B cell (primary cell): ENCODE results near the gene SLC52A1. TPM values are rescaled to one million over a fixed set of nuclear protein-coding genes. Genes with fewer than 3 reads are reported as not detected.

Experiments used
- ATAC-seq: fragments of 200-7000 bp; cut with Tn5 transposase; one replicate; pipeline ENCODE4 v1.10.0; 2021; ENCODE audit warnings: low read depth, mild to moderate bottlenecking, moderate number of reproducible peaks, moderate library complexity
- CTCF ChIA-PET: fragments of 350-600 bp; sonication (Branson Sonifier 250); formaldehyde crosslinking; loops from one replicate; lab custom pipeline; 2021; ENCODE audit warnings: antibody characterized with exemption, inconsistent platforms; lab: Charles Lee
- POLR2A ChIA-PET: fragments of 350-600 bp; sonication (Branson Sonifier 250); formaldehyde crosslinking; loops from one replicate; lab custom pipeline; 2021; ENCODE audit warnings: antibody characterized with exemption; lab: Charles Lee
- DNase-seq: peaks from one replicate; pipeline ENCODE4 v3.0.0; 2013
- H2AFZ ChIP-seq: 2 replicates; pipeline ENCODE4 v1.6.1; 2012; ENCODE audit warnings: mild to moderate bottlenecking, low read depth, low read length; ENCODE audit not compliant: insufficient read depth, poor library complexity, severe bottlenecking
- H3K27ac ChIP-seq, 2 donors: 1 replicate in 1 of 2; 2 replicates in 1 of 2; pipeline ENCODE4 v1.5.1; 2012 to 2013; ENCODE audit warnings: low read length in 2 of 2, mild to moderate bottlenecking in 2 of 2, moderate library complexity in 1 of 2
- H3K27me3 ChIP-seq, 4 experiments: fragments of 200-600 bp in 1 of 4; sonication (generic) in 1 of 4; replicated peaks in 1 of 4; 1 replicate in 2 of 4; 2 replicates in 2 of 4; pipeline versions ENCODE4 v1.6.1 to v1.7.0; 2013 to 2016; ENCODE audit warnings: low read length in 3 of 4, mild to moderate bottlenecking in 2 of 4, mixed read lengths in 1 of 4, moderate library complexity in 1 of 4; ENCODE audit not compliant: insufficient read depth in 4 of 4, control insufficient read depth in 3 of 4; ENCODE audit errors: control extremely low read depth in 1 of 4
- H3K36me3 ChIP-seq, 2 experiments: replicated peaks in 1 of 2; 1 replicate in 1 of 2; 2 replicates in 1 of 2; pipeline versions ENCODE4 v1.6.1 to v1.7.1; 2013; ENCODE audit warnings: low read length in 1 of 2; ENCODE audit not compliant: insufficient read depth in 2 of 2, control insufficient read depth in 1 of 2; ENCODE audit errors: control extremely low read depth in 1 of 2, extremely low read depth in 1 of 2
- H3K4me1 ChIP-seq, 2 donors: fragments of 200-600 bp in 1 of 2; sonication (generic) in 1 of 2; 1 replicate in 1 of 2; 2 replicates in 1 of 2; pipeline versions ENCODE4 v1.5.1 to v1.6.1; 2013 to 2017; ENCODE audit warnings: low read length in 2 of 2; ENCODE audit not compliant: control insufficient read depth in 2 of 2, insufficient read depth in 2 of 2
- H3K4me2 ChIP-seq: replicated peaks from 2 replicates; pipeline ENCODE3; 2012; ENCODE audit warnings: mild to moderate bottlenecking, low read depth, low read length; ENCODE audit not compliant: poor library complexity, severe bottlenecking
- H3K4me3 ChIP-seq, 5 experiments: fragments of 200-600 bp in 1 of 5; sonication (generic) in 1 of 5; 1 replicate in 3 of 5; 2 replicates in 2 of 5; pipeline versions ENCODE4 v1.5.1 to v1.7.0; 2011 to 2016; ENCODE audit warnings: low read length in 4 of 5, mild to moderate bottlenecking in 4 of 5, low read depth in 2 of 5, control low read depth in 1 of 5, moderate library complexity in 1 of 5; ENCODE audit not compliant: insufficient read depth in 1 of 5; ENCODE audit errors: control extremely low read depth in 1 of 5, extremely low read depth in 1 of 5
- H3K79me2 ChIP-seq: fragments of 200-600 bp; sonication (generic); one replicate; pipeline ENCODE4 v1.6.0; 2016; ENCODE audit warnings: low read length; ENCODE audit not compliant: control insufficient read depth, insufficient read depth
- H3K9ac ChIP-seq: fragments of 200-600 bp; sonication (generic); 2 replicates; pipeline ENCODE4 v1.6.1; 2017; ENCODE audit warnings: mild to moderate bottlenecking, low read length, moderate library complexity
- H3K9me3 ChIP-seq, 3 donors: one replicate each; pipeline versions ENCODE4 v1.6.1 to v1.7.1; 2013; ENCODE audit warnings: low read length in 2 of 3; ENCODE audit not compliant: control insufficient read depth in 2 of 3, insufficient read depth in 1 of 3; ENCODE audit errors: control extremely low read depth in 1 of 3
- H4K20me1 ChIP-seq: 2 replicates; pipeline ENCODE4 v1.6.0; 2012; ENCODE audit warnings: mild to moderate bottlenecking, low read length; ENCODE audit not compliant: insufficient read depth, control insufficient read depth, poor library complexity, severe bottlenecking
- H3K27ac Mint-ChIP-seq: one replicate; pipeline ENCODE4 v1.8.0; 2021; ENCODE audit warnings: mixed read lengths
- H3K27me3 Mint-ChIP-seq: one replicate; pipeline ENCODE4 v1.8.0; 2021; ENCODE audit warnings: mixed read lengths
- H3K4me1 Mint-ChIP-seq: one replicate; pipeline ENCODE4 v1.8.0; 2021; ENCODE audit warnings: mixed read lengths
- H3K4me3 Mint-ChIP-seq: one replicate; pipeline ENCODE4 v1.8.0; 2021; ENCODE audit warnings: mixed read lengths
- H3K9me3 Mint-ChIP-seq: one replicate; pipeline ENCODE4 v1.8.0; 2022; ENCODE audit warnings: mixed read lengths; ENCODE audit not compliant: insufficient read depth
- CTCF ChIP-seq: fragments of 200-600 bp; IDR thresholded peaks from one replicate; pipeline ENCODE4 v1.8.0; 2022; ENCODE audit warnings: antibody characterized with exemption, mild to moderate bottlenecking
- EZH2 ChIP-seq: IDR thresholded peaks from 2 replicates; pipeline ENCODE4 v1.6.1; 2012; ENCODE audit warnings: borderline replicate concordance, low read depth, mild to moderate bottlenecking, moderate library complexity, low read length; ENCODE audit not compliant: insufficient read depth, poor library complexity, severe bottlenecking
- WGBS: methylation state at CpG from one replicate; pipeline ENCODE4 v1.1.5; 2013; ENCODE audit warnings: missing lambda C conversion rate; ENCODE audit not compliant: insufficient coverage; 5-methylcytosine and 5-hydroxymethylcytosine counted together
- intact Hi-C: fragments of 100-400 bp; cut with micrococcal nuclease; formaldehyde crosslinking; loops from one replicate; pipeline ENCODE4 v1.10.0; 2022
- polyA plus RNA-seq: library from polyadenylated mRNA; depleted of rRNA; stranded (reverse); fragments of >200 nt; gene quantifications from 2 replicates; pipeline ENCODE4 v1.2.3, GENCODE V29; 2012
- total RNA-seq, 2 donors: library from RNA; stranded (reverse); fragments of 120-200 nt in 1 of 2; gene quantifications; 1 replicate in 1 of 2; 2 replicates in 1 of 2; pipeline versions ENCODE4 v1.2.3 to v1.2.4, GENCODE V29; 2013 to 2022

Gene SLC52A1
- total and polyA plus RNA-seq, 2 donors (not counting 1 experiment from before 2014, with no cell fraction given): not detected

GRCh38 chr17:5014357-5014756 lies 20.9 kb downstream of the SLC52A1 start:
- Mint-ChIP-seq H3K27ac (no peak overlapping the region), H3K4me3 (no peak overlapping the region), H3K4me1 (peaks cover 11% of the 10 kb centered on the region), H3K9me3 (no peaks in the 10 kb centered on the region), H3K27me3 (no peaks in the 10 kb centered on the region)
- intact Hi-C loops: no loop called here
- TF ChIP-seq EZH2 (no peak), CTCF (no peak)
- no peaks in the 10 kb centered on the region for H3K79me2 ChIP-seq
- H3K27me3 ChIP-seq: peaks cover 0 to 42% (median 1%) of the 10 kb centered on the region in 4 experiments
- no peaks in the 10 kb centered on the region for H4K20me1 ChIP-seq
- ChIA-PET CTCF (no interaction called here), POLR2A (no interaction called here)
- DNase-seq: no peak
- H3K27ac ChIP-seq: no peak overlapping the region
- WGBS: 100% methylated on average over 4 of the region's 4 CpGs
- ATAC-seq: no peak
- peaks cover 0 to 13% (median 0%) of the 10 kb centered on the region in 3 donors for H3K9me3 ChIP-seq
- H2AFZ ChIP-seq: no peak overlapping the region
- H3K4me2 ChIP-seq: no peak overlapping the region
- H3K36me3 ChIP-seq: peaks cover 0 to 4% of the 10 kb centered on the region in 2 experiments
- H3K9ac ChIP-seq: no peak overlapping the region
- no peak overlapping the region for H3K4me3 ChIP-seq
- peaks cover 6 to 14% of the 10 kb centered on the region in 2 donors for H3K4me1 ChIP-seq

GRCh38 chr17:5011928-5012327 lies 23.3 kb downstream of the SLC52A1 start:
- Histone ChIP-seq H3K27me3 (peaks cover 0 to 57% (median 4%) of the 10 kb centered on the region in 4 experiments), H3K4me1 (peaks cover 6 to 8% of the 10 kb centered on the region in 2 donors), H3K4me3 (no peak overlapping the region), H3K4me2 (no peak overlapping the region), H3K9ac (no peak overlapping the region), H3K36me3 (peaks cover 0 to 19% of the 10 kb centered on the region in 2 experiments), H2AFZ (no peak overlapping the region), H3K9me3 (peaks cover 0 to 6% (median 0%) of the 10 kb centered on the region in 3 donors), H4K20me1 (no peaks in the 10 kb centered on the region), H3K27ac (no peak overlapping the region), H3K79me2 (no peaks in the 10 kb centered on the region)
- Mint-ChIP-seq H3K4me1 (peaks cover 5% of the 10 kb centered on the region), H3K27me3 (no peaks in the 10 kb centered on the region), H3K27ac (no peak overlapping the region), H3K4me3 (no peak overlapping the region), H3K9me3 (no peaks in the 10 kb centered on the region)
- intact Hi-C loops: no loop called here
- ChIA-PET POLR2A (no interaction called here), CTCF (no interaction called here)
- ATAC-seq (no peak), DNase-seq (no peak)
- WGBS: 86% methylated on average over 6 of the region's 6 CpGs
- no peak for TF ChIP-seq CTCF
- TF ChIP-seq EZH2: no peak
